H1 (cell line): ENCODE measurements around the gene CCDC86. TPM values are rescaled to one million over a fixed set of nuclear protein-coding genes. Genes with fewer than 3 reads are reported as not detected.

ENCODE experiments used
- CTCF ChIA-PET: fragments of 300-600 bp; sonication (Branson Sonifier 250); formaldehyde crosslinking; loops from one replicate; lab custom pipeline; 2021; ENCODE audit not compliant: partially characterized antibody; lab: Charles Lee
- POLR2A ChIA-PET: fragments of 300-600 bp; sonication (Branson Sonifier 250); formaldehyde crosslinking; loops from one replicate; lab custom pipeline; 2021; ENCODE audit warnings: inconsistent platforms; ENCODE audit not compliant: partially characterized antibody; lab: Charles Lee
- DNase-seq, 2 experiments: peaks; one replicate each; pipeline versions ENCODE4 v3.0.0 to v3.0.0-alpha.2; 2010 to 2022; ENCODE audit warnings: low spot score in 2 of 2, low read depth in 1 of 2, mixed read lengths in 1 of 2
- FAIRE-seq: peaks from 2 replicates; lab custom pipeline; 2011; peaks lifted over from hg19 to GRCh38; lab: Jason Lieb, UNC
- H2AFZ ChIP-seq: 2 replicates; pipeline ENCODE4 v1.8.1; 2012; ENCODE audit warnings: low read length, inconsistent platforms
- H2AK5ac ChIP-seq: 2 replicates; pipeline ENCODE4 v1.6.1; 2013; ENCODE audit warnings: low read depth, low read length
- H2BK120ac ChIP-seq: replicated peaks from 2 replicates; pipeline ENCODE3; 2013; ENCODE audit warnings: low read depth, low read length, inconsistent platforms
- H2BK12ac ChIP-seq: 2 replicates; pipeline ENCODE4 v1.6.1; 2013; ENCODE audit warnings: low read depth, low read length
- H2BK15ac ChIP-seq: 2 replicates; pipeline ENCODE4 v1.6.1; 2013; ENCODE audit warnings: low read length
- H2BK20ac ChIP-seq: 2 replicates; pipeline ENCODE4 v1.6.1; 2013; ENCODE audit warnings: low read length
- H2BK5ac ChIP-seq: 2 replicates; pipeline ENCODE4 v1.6.1; 2013; ENCODE audit warnings: low read depth, low read length
- H3K14ac ChIP-seq: 2 replicates; pipeline ENCODE4 v1.6.1; 2013; ENCODE audit warnings: inconsistent platforms; ENCODE audit not compliant: insufficient read length
- H3K18ac ChIP-seq: 2 replicates; pipeline ENCODE4 v1.6.1; 2013; ENCODE audit warnings: low read length; ENCODE audit errors: extremely low read depth
- H3K23ac ChIP-seq: 2 replicates; pipeline ENCODE4 v1.6.1; 2013; ENCODE audit warnings: inconsistent platforms; ENCODE audit not compliant: insufficient read length
- H3K23me2 ChIP-seq: 2 replicates; pipeline ENCODE4 v1.6.1; 2013; ENCODE audit warnings: low read depth, low read length
- H3K27ac ChIP-seq: 2 replicates; pipeline ENCODE4 v1.6.1; 2011; ENCODE audit warnings: low read depth, low read length, inconsistent platforms
- H3K27me3 ChIP-seq, 4 experiments: replicated peaks in 1 of 4; 1 replicate in 1 of 4; 2 replicates in 3 of 4; pipeline versions ENCODE4 v1.6.1 to v1.8.1; 2011 to 2013; ENCODE audit warnings: low read length in 3 of 4, mild to moderate bottlenecking in 3 of 4, inconsistent platforms in 2 of 4, mixed read lengths in 2 of 4, moderate library complexity in 1 of 4; ENCODE audit not compliant: control insufficient read depth in 3 of 4, insufficient read depth in 3 of 4; ENCODE audit errors: extremely low read depth in 1 of 4
- H3K36me3 ChIP-seq, 4 experiments: 2 replicates each; pipeline versions ENCODE4 v1.6.1 to v1.8.1; 2011 to 2013; ENCODE audit warnings: mild to moderate bottlenecking in 4 of 4, low read length in 3 of 4, moderate library complexity in 2 of 4, control low read depth in 1 of 4, inconsistent platforms in 1 of 4; ENCODE audit not compliant: insufficient read depth in 4 of 4, control insufficient read depth in 2 of 4
- H3K4ac ChIP-seq: replicated peaks from 2 replicates; pipeline ENCODE3; 2013; ENCODE audit warnings: low read length, low read depth, mixed read lengths, inconsistent platforms; ENCODE audit not compliant: insufficient read length
- H3K4me1 ChIP-seq, 4 experiments: replicated peaks in 1 of 4; 1 replicate in 1 of 4; 2 replicates in 3 of 4; pipeline versions ENCODE4 v1.6.1 to v1.8.1; 2011 to 2013; ENCODE audit warnings: low read length in 3 of 4, inconsistent platforms in 2 of 4, mixed read lengths in 1 of 4; ENCODE audit not compliant: insufficient read depth in 4 of 4, control insufficient read depth in 3 of 4
- H3K4me2 ChIP-seq, 2 experiments: 2 replicates each; pipeline versions ENCODE4 v1.6.1 to v1.8.1; 2011 to 2013; ENCODE audit warnings: low read depth in 2 of 2, low read length in 2 of 2, control low read depth in 1 of 2, inconsistent platforms in 1 of 2, mild to moderate bottlenecking in 1 of 2; ENCODE audit not compliant: insufficient read depth in 1 of 2
- H3K4me3 ChIP-seq, 4 experiments: fragments of 200-600, 300-600 bp in 1 of 4; sonication (generic), shearing (Covaris generic), sonication (Bioruptor Twin) in 1 of 4; 2 replicates each; pipeline versions ENCODE4 v1.5.1 to v1.8.1; 2011 to 2016; ENCODE audit warnings: low read length in 4 of 4, low read depth in 3 of 4, control low read depth in 2 of 4, inconsistent platforms in 2 of 4, mild to moderate bottlenecking in 2 of 4, mixed read lengths in 1 of 4, moderate library complexity in 1 of 4; ENCODE audit not compliant: insufficient read depth in 2 of 4; ENCODE audit errors: extremely low read depth in 1 of 4
- H3K56ac ChIP-seq: replicated peaks from 2 replicates; pipeline ENCODE3; 2013; ENCODE audit warnings: low read depth, mild to moderate bottlenecking, mixed read lengths, low read length, inconsistent platforms; ENCODE audit not compliant: insufficient read length
- H3K79me1 ChIP-seq: 2 replicates; pipeline ENCODE4 v1.6.1; 2013; ENCODE audit warnings: low read depth, low read length, control low read depth
- H3K79me2 ChIP-seq, 2 experiments: 2 replicates each; pipeline versions ENCODE4 v1.6.1 to v1.8.1; 2012 to 2013; ENCODE audit warnings: low read length in 2 of 2, mild to moderate bottlenecking in 2 of 2, inconsistent platforms in 1 of 2; ENCODE audit not compliant: insufficient read depth in 2 of 2, control insufficient read depth in 1 of 2
- H3K9ac ChIP-seq, 4 experiments: replicated peaks in 1 of 4; 1 replicate in 1 of 4; 2 replicates in 3 of 4; pipeline versions ENCODE4 v1.6.1 to v1.8.1; 2011 to 2013; ENCODE audit warnings: low read depth in 3 of 4, low read length in 3 of 4, control low read depth in 2 of 4, mild to moderate bottlenecking in 2 of 4, moderate library complexity in 2 of 4, inconsistent platforms in 1 of 4; ENCODE audit errors: extremely low read depth in 1 of 4
- H3K9me3 ChIP-seq, 2 experiments: 2 replicates each; pipeline versions ENCODE4 v1.6.1 to v1.8.1; 2012 to 2013; ENCODE audit warnings: mild to moderate bottlenecking in 2 of 2, moderate library complexity in 2 of 2, control low read depth in 1 of 2, inconsistent platforms in 1 of 2, low read depth in 1 of 2, low read length in 1 of 2, mixed read lengths in 1 of 2; ENCODE audit not compliant: insufficient read depth in 2 of 2
- H4K20me1 ChIP-seq, 2 experiments: replicated peaks in 1 of 2; 2 replicates each; pipeline versions ENCODE3 to v1.8.1; 2011 to 2013; ENCODE audit warnings: inconsistent platforms in 2 of 2, low read length in 2 of 2, mild to moderate bottlenecking in 1 of 2; ENCODE audit not compliant: insufficient read depth in 2 of 2, control insufficient read depth in 1 of 2
- H4K5ac ChIP-seq: 2 replicates; pipeline ENCODE4 v1.6.1; 2013; ENCODE audit warnings: low read length, low read depth, mixed read lengths, inconsistent platforms; ENCODE audit not compliant: insufficient read length
- H4K8ac ChIP-seq: 2 replicates; pipeline ENCODE4 v1.8.0; 2013; ENCODE audit warnings: mild to moderate bottlenecking, moderate library complexity, low read length, inconsistent platforms; ENCODE audit not compliant: insufficient read depth; ENCODE audit errors: extremely low read depth
- H4K91ac ChIP-seq: replicated peaks from 2 replicates; pipeline ENCODE3; 2013; ENCODE audit warnings: low read length, mixed read lengths, inconsistent platforms; ENCODE audit not compliant: insufficient read length
- YY1 ChIP-seq: IDR thresholded peaks from 2 replicates; pipeline ENCODE4 v1.6.1; 2011; ENCODE audit warnings: low read depth, mild to moderate bottlenecking, low read length
- WGBS, 2 experiments: shearing (Covaris generic) in 1 of 2; methylation state at CpG; one replicate each; pipeline versions ENCODE4 v1.1.6 to v1.1.7; 2013 to 2015; ENCODE audit warnings: low lambda C conversion rate in 2 of 2, mixed read lengths in 2 of 2, inconsistent platforms in 1 of 2, low coverage in 1 of 2, missing lambda C conversion rate in 1 of 2; ENCODE audit not compliant: insufficient replicate concordance in 2 of 2, insufficient coverage in 1 of 2, insufficient read length in 1 of 2; ENCODE audit errors: extremely low coverage in 1 of 2, missing lambda C conversion rate in 1 of 2; 5-methylcytosine and 5-hydroxymethylcytosine counted together
- polyA plus RNA-seq, 7 experiments: library from polyadenylated mRNA; depleted of rRNA in 3 of 7; stranded (reverse) in 5 of 7; unstranded in 2 of 7; fragments of >200 nt in 5 of 7; fragments of 200-250 nt in 2 of 7; gene quantifications; 1 replicate in 5 of 7; 2 replicates in 1 of 7; 4 replicates in 1 of 7; pipeline versions ENCODE4 v1.2.1 to v1.2.3, GENCODE V29; 2011 to 2013; ENCODE audit warnings: missing spikeins in 2 of 7, mixed read lengths in 2 of 7
- total RNA-seq: library from RNA; stranded (reverse); fragmentation: NEBNext Ultra II Directional; extraction: Animal tissue kit (Norgen Biotek cat#: 25700); gene quantifications from 2 replicates; pipeline ENCODE4 v1.2.1, GENCODE V29; 2021

The CCDC86 gene
- total and polyA plus RNA-seq, 2 of the 8 experiments (the other 6 are each of a cell fraction or from before 2014, with no cell fraction given) = 37.7 to 76.4 TPM

DNA sequence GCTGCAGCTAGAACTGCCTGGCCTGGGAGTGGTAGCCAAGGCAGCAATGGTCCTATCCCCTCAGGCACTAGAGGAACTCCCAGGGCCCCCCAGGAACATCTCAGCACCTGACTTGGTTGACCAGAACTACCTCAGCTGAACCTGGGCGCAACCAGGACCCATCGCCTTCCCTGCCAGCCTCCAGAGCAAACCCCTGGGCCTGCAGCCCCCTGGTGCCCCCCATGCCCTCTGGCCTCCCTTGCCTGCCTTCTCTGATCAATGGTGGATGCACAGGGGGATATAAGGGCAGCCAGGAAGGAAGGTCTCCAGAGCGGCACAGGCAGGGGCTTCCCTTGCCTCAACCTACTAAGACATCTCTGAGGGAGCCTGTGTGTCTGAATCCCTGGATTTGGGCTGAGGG lies 43.3 kb upstream of the CCDC86 start:
- Histone ChIP-seq H4K8ac (no peak overlapping the region), H2AFZ (no peak overlapping the region), H4K91ac (no peak overlapping the region), H3K36me3 (no peaks in the 10 kb centered on the region), H3K9ac (no peak overlapping the region), H4K20me1 (no peaks in the 10 kb centered on the region), H2BK5ac (no peak overlapping the region), H4K5ac (no peak overlapping the region), H2BK20ac (no peak overlapping the region), H3K4me3 (no peak overlapping the region), H3K79me2 (no peaks in the 10 kb centered on the region), H2AK5ac (no peak overlapping the region), H3K14ac (no peak overlapping the region), H3K56ac (no peak overlapping the region), H3K23ac (no peak overlapping the region), H3K23me2 (no peaks in the 10 kb centered on the region), H3K4me2 (no peak overlapping the region), H2BK120ac (no peak overlapping the region), H2BK15ac (no peak overlapping the region), H3K18ac (no peak overlapping the region), H3K4ac (no peak overlapping the region), H3K27me3 (peaks cover 0 to 3% (median 0%) of the 10 kb centered on the region in 4 experiments; a peak in 2 of 7 replicates), H2BK12ac (no peak overlapping the region), H3K4me1 (no peaks in the 10 kb centered on the region), H3K27ac (no peak overlapping the region), H3K79me1 (no peaks in the 10 kb centered on the region), H3K9me3 (peaks cover 3 to 14% of the 10 kb centered on the region in 2 experiments; a peak in 2 of 4 replicates)
- FAIRE-seq (no peak), DNase-seq (no peak)
- 100% methylated on average over 3 of the region's 3 CpGs; no CpG with 5 or more reads in 1 of the 2 experiments for WGBS, 2 experiments
- TF ChIP-seq YY1 = no peak
- ChIA-PET CTCF (interaction anchor here (1.1 to 3.5 kb wide), 6 partner anchors 9 to 101 kb away, joined by 3 to 11 read pairs (median 4); no protein-coding TSS in a partner anchor), POLR2A (no interaction called here)
